ENCODE results near the gene PRSS8. TPM values are rescaled to one million over a fixed set of nuclear protein-coding genes. Genes with fewer than 3 reads are reported as not detected.

Gene PRSS8
- total RNA-seq (2021) (147 and 154 TPM in 2 replicates), Bru-seq, nascent RNA (percentile 85 among the genes with signal in this experiment), BruChase-seq, experiment 1, labeled RNA remaining after a 2-hour chase (percentile 93 among the genes with signal in this experiment), BruChase-seq, experiment 2, labeled RNA remaining after a 6-hour chase (percentile 96 among the genes with signal in this experiment)
- long read RNA-seq, partial matches to known transcripts, result 46 of 390 reads
- long read RNA-seq, other reads (novel, unspliced or antisense), result 344 of 390 reads

GRCh38 chr16:31135535-31136286, at the start of gene PRSS8:
TSS of gene PRSS8 (minus strand) at chr16:31135727. CDS start at chr16:31135498, 229 bp downstream.
- H3K27ac ChIP-seq, result peak within 1 kb of the TSS; percentile 71
- no peaks in the 10 kb centered on the region for H3K9me3 ChIP-seq (ENCODE audit: insufficient read depth, low read depth)
- no peak for TF ChIP-seq CTCF (conservative IDR thresholded peaks at IDR 0.05)
- TF ChIP-seq EZH2 (IDR thresholded peaks at IDR 0.05; ENCODE audit: low read depth), result no peak
- H3K4me1 ChIP-seq (replicated peaks; ENCODE audit: insufficient read depth), result peaks cover 66% of the 10 kb centered on the region
- peaks cover 12% of the 10 kb centered on the region for H3K79me2 ChIP-seq (ENCODE audit: low read depth)
- intact Hi-C loops (cut with micrococcal nuclease; ENCODE audit: unreplicated experiment), result loop anchor here (2.0 kb wide), 1 partner anchor 61 kb away; the partner anchor contains the start of genes ZNF646 and ZNF668
- no peak within 1 kb of the TSS for H2AFZ ChIP-seq
- ChIA-PET POLR2A (ENCODE audit: unreplicated experiment) (interaction anchor here (0.5 to 3.1 kb wide), 5 partner anchors 18 to 194 kb away, joined by 3 to 29 read pairs (median 5); partner anchors contain the start of genes KAT8 and ZNF668), CTCF (no interaction called here)
- BruUV-seq (replicated peaks), result no TSS peak
- H3K4me2 ChIP-seq, result peak within 1 kb of the TSS; percentile 75
- H3K27me3 ChIP-seq (ENCODE audit: insufficient read depth, low read depth), result no peaks in the 10 kb centered on the region
- peaks cover 41% of the 10 kb centered on the region for H3F3A ChIP-seq (ENCODE audit: insufficient read depth, low read depth)
- H3K36me3 ChIP-seq (ENCODE audit: low read depth), result no peaks in the 10 kb centered on the region
- peak within 1 kb of the TSS; percentile 59 for H3K4me3 ChIP-seq
- H3K9me2 ChIP-seq (ENCODE audit: insufficient read depth), result no peaks in the 10 kb centered on the region
- DNase-seq, result peak; percentile 73 to 89
- no peaks in the 10 kb centered on the region for H4K20me1 ChIP-seq (ENCODE audit: insufficient read depth)

- peaks cover 85% of the 10 kb centered on the region for H3F3A ChIP-seq (ENCODE audit: insufficient read depth, low read depth)
- H3K9me3 ChIP-seq (ENCODE audit: insufficient read depth, low read depth), result no peaks in the 10 kb centered on the region
- ChIA-PET CTCF (no interaction called here), POLR2A (ENCODE audit: unreplicated experiment) (interaction anchor here (0.6 kb wide), 1 partner anchor 287 kb away, joined by 8 read pairs; the partner anchor contains the start of gene TGFB1I1)
- H3K4me1 ChIP-seq (replicated peaks; ENCODE audit: insufficient read depth), result peaks cover 16% of the 10 kb centered on the region
- H3K4me3 ChIP-seq, result no peak overlapping the region
- peaks cover 98% of the 10 kb centered on the region for H3K79me2 ChIP-seq (ENCODE audit: low read depth)
- peaks cover 85% of the 10 kb centered on the region for H3K36me3 ChIP-seq (ENCODE audit: low read depth)
- no peak for TF ChIP-seq CTCF (conservative IDR thresholded peaks at IDR 0.05)
- TF ChIP-seq EZH2 (IDR thresholded peaks at IDR 0.05; ENCODE audit: low read depth), result no peak
- H3K27ac ChIP-seq, result no peak overlapping the region
- BruUV-seq (replicated peaks), result no TSS peak
- DNase-seq, result no peak
- intact Hi-C loops (cut with micrococcal nuclease; ENCODE audit: unreplicated experiment), result no loop called here
- no peaks in the 10 kb centered on the region for H3K9me2 ChIP-seq (ENCODE audit: insufficient read depth)
- H2AFZ ChIP-seq, result no peak overlapping the region
- H3K27me3 ChIP-seq (ENCODE audit: insufficient read depth, low read depth), result no peaks in the 10 kb centered on the region
- peaks cover 95% of the 10 kb centered on the region for H4K20me1 ChIP-seq (ENCODE audit: insufficient read depth)
- H3K4me2 ChIP-seq, result no peak overlapping the region
These were observed 49.4 kb upstream of the PRSS8 start for GRCh38 chr16:31184888-31185287.
